Epithelial cell of prostate (primary cell): ENCODE measurements around the gene KAT6B.

ENCODE experiments used
- DNase-seq: peaks from one replicate; pipeline ENCODE4 v3.0.0-alpha.2; 2011; ENCODE audit warnings: low read depth, low spot score
- H3K27ac ChIP-seq: fragments of 450-650 bp; 2 replicates; pipeline ENCODE4 v1.5.1; 2017; ENCODE audit warnings: mild to moderate bottlenecking

KAT6B gene

DNA sequence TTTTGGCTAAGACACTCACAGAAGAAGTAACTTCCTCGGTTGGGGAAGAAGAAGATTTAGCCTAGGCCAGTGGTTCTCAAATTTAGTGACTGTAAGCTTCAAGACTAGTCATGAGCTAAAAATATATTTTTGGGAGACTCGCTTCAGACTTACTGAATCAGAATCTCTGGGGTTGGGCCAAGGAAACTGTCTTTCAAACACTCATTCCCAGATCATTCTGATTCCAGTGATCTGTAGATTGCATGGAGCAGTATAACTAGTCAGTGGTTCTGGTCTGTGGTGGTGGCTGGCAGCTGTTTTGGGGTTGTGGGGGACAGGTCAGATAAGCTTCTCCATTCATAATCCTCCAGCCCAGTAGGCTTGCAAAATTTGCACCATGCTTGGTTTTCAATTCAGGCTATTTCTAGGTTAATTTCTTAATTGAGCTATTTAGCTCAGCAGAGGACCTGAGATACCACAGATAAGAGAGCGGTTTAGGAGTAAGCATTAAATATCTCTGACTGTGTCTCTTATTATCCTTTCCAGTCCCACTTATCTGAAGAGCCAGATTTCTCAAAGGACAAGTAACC lies 3.8 kb upstream of the KAT6B start:
- no peak for DNase-seq

DNA sequence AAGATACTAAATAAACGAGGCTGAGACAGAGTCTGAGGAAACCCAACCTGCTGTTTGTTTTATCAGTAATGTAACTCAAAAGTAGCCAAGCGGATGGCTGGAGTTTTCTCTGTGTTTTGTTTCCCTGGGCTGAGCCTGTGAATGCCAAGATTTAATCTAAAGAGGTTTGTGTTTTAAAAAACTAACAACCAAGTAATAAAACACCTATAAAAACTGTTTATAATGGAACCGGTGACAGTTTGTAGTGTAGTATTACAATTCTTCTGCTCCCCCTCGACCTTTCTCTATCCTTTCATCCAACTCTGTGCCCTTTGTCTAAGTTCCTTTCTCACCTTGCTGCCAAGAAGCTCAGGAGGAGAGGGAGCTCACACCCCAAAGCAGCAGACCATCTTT lies 2.6 kb upstream of the KAT6B start:
- DNase-seq = no peak
- H3K27ac ChIP-seq = no peak overlapping the region

More for the DNA sequence above, 3.8 kb upstream of the KAT6B start:
- no peak overlapping the region for H3K27ac ChIP-seq

DNA sequence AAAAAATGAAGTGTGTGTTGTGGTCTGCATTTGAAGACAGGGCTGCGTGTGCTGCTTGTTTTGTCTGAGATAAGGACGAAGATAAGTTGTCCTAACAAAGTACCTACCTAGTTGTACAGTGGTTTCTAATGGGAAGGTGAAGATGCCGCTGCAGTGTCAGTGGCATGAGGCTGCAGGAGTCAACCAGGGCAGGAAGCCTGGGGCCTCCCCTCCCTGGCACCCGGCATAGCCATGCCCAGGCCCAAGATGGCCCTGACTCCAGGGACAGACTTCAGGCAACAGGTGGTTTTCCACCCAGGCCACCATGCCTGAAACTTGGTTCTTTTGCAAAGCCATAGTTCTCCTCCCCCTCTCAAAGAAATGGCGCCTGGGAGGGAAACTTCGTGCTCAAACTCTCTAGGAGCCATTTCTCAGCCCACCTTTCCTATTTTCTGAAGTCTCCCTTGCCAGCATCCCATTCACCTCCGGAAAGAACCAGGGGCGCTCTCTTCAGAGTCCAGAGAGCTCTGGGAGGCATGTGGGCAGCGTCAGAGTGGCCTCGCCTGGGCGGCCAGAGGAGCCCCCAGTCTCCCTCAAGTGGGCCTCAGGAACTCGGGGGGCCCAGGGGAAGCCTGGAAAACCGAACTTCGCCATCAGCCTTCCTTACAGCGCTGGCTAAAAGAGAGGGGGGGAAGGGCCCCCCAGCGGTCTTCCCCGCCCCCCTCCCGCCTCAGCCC lies 2.1 kb upstream of the KAT6B start:
- DNase-seq = no peak
- no peak overlapping the region for H3K27ac ChIP-seq

DNA sequence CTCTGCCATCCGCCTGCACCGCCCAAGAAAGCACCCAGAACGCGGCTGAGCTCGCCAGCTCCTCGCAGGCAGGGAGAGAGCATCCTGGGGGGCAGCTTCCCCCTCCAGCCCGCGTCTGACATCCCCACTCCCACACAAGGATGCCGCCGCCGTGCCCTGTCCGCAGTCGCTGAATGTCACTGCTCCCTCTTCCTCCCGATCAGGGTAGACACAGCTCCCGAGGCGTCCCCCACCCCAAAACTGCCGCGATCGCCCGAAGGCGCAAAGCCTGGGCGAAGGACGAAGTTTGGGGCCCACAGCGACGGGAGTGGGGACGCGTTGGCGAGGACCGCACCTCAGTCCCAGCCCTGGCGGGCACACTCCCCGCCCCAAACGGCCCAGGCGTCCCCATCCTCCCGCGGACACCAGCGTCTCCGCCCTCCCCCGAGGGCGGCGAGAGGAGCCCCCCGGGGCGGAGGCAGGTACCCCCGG lies 1.5 kb upstream of the KAT6B start:
- H3K27ac ChIP-seq = no peak overlapping the region
- DNase-seq = no peak

DNA sequence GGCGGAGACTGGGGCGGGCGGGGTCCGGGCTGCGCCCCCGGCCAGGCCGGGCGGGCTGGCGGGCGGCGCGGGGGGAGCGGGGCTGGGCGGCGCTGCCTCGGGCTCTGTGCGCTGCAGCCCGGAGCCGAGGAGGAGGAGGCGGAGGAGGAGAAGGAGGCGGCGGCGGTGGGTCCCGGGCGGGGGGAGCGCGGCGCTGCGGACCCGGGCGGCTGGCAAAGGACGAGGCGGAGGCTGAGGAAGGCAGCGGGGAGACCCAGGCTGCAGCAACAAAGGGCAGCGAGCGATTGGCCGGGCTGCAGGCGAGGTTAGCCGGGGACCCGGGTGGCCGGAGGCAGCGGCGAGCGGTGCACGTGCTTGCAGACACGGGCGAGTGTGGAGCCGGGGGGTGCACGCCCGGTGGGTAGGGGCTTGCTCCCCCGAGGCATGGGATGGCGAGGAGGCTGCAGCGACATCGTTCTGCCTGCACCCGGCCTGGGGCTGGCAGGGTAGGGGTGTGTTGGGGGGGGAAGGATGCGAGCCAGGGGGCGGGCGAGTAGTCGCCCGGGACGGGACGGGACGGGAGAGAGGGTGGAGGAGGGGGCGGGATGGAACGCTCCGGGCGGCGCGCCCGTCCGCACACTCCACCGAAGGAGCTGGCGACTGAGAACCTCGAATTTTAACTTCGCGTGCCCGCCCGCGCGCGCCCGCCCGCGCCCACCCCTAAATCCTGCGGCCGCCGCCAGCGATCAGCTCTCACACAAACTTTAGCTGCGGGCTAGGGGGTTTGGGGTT lies 844 bp upstream of the KAT6B start:
- no peak for DNase-seq
- H3K27ac ChIP-seq = peak overlapping the region; percentile 86

DNA sequence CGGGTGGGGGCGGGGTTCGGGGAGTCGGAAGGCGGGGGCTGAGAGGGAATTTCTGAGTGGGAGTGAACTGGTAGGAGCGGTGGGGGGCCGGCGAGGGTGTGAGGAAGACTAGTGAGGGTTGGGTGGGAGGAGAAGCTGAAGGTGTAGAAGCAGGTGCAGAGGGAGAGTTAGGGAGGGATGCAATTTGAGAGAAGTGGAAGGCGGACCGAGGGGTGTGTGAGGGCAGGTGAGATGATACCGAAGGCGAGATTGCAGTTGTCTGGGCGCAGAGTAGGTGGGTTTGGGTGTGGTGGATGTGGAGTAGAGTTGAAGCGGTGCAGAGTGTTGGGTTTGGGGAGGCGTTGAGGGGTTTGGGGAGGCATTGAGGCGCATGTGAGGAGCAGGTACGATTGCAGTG lies 643 bp downstream of the KAT6B start:
- peak overlapping the region; percentile 86 for H3K27ac ChIP-seq

DNA sequence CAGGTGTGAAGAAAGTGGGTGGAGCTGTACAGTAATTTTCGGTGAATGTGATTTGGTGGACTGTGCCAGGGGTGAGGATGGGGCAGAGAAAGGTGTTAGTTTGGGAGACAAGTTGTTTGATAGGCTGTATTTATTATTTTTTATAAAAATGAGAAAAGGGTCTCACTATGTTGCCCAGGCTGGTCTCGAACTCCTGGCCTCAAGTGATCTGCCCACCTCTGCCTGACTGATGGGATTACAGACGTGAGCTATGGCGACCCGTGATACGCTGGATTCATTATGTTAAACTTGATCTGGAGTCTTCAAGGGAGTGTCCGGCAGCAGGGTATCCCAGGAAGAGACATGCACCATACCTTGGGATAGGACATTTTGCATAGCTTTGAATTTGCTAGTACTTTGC lies 1.3 kb downstream of the KAT6B start:
- no peak for DNase-seq
- H3K27ac ChIP-seq = no peak overlapping the region

More for the DNA sequence above, 643 bp downstream of the KAT6B start:
- DNase-seq = no peak

DNA sequence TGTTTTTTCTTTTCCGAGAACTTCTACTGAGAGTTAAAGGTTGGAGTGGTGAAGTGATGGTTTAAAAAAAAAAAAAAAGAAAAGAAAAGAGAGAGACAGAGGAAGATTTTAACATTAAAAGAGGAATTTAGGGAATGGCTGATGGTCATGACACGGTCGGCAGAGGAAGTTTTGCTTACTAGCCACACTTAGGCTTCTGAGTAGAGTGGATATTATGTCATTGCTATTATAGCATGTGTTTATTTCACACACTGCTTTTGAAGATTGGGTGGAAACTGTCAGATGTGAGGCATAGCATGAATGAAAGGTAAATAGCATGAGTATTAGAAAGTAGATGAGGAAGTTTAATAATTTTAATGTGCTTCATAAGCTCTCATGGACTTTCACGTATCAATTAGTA lies 2.5 kb downstream of the KAT6B start:
- no peak overlapping the region for H3K27ac ChIP-seq
- no peak for DNase-seq

DNA sequence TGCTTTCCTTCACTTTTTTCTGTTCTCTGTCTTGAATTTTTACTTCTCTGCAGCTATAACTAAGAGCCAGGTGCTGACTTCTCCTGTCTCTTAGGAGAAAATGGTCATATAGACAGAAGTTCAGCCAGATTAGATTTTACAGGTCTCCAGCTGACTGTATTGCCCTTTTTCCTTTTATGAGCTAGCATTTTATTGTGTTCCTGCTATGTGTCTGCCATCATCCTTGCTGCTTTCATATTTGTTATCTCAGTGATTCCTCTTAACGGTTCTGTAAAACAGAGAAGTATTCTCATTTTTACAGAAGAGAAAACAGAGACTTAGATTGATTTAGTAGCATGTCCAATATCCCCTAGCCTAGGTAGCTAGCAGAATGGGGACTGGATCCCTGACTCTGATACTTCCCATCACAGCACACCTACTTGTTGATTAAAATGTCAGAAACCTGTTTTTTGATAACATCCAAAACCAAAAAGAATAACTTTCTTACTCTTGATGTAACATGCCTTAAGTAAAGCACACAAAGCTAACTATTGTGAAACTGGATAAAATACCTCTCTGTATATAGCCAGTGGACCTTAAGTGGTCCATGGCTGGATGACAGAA lies 5.2 kb downstream of the KAT6B start:
- no peak for DNase-seq
- no peak overlapping the region for H3K27ac ChIP-seq

DNA sequence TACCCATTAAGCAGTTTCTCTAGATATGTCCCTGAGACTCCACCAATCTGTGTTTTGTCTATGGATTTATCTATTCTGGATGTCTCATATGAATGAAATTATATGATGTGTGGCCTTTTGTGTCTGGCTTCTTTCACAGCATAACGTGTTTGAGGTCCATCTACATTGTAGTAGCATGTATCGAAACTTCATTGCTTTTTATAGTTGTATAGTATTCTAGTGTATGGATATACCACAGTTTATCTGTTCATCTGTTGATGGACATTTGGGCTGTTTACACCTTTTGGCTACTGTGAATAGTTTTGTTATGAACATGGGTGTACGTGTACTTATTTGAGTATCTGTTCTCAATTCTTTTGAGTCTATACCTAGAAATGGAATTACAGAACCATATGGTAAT lies 9.6 kb downstream of the KAT6B start:
- DNase-seq = no peak
- H3K27ac ChIP-seq = no peak overlapping the region

DNA sequence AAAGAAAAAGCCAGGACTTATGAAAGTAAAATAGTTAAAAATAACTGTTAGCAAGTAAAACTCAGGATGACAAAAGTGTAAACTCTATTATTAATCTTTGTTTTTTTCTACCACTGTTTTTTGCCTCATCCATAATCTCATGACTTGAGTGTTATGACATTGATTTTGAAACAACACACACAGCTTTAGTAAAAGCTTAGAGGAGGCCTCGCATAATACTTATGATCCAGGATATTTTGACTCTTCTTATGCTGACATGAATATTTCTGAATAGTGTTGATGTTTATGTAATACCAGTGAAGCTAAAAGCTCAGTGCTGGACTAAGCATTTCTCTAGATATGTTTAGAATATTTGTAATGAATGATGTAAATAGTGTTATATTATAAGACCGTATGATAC lies 10.5 kb downstream of the KAT6B start:
- DNase-seq = no peak
- no peak overlapping the region for H3K27ac ChIP-seq

DNA sequence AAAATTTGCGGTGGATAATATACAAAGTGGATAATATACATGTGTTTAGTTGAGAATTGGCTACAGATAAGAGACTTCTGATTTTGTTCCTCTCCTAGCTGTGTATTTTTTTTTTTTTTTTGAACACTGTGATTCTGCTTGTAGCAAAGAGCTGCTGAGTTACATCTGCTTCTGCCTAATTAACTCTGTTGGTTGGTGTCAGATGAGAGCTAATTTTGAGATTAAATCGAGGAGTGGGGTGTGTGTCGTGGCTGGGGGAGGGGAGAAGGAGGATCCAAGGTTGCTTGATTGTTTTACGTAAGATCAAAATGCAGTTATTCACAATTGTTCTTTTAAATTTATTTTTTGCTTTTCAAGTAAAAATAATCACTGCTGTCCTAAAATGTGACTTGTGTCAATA lies 11.3 kb downstream of the KAT6B start:
- no peak overlapping the region for H3K27ac ChIP-seq
- DNase-seq = no peak

DNA sequence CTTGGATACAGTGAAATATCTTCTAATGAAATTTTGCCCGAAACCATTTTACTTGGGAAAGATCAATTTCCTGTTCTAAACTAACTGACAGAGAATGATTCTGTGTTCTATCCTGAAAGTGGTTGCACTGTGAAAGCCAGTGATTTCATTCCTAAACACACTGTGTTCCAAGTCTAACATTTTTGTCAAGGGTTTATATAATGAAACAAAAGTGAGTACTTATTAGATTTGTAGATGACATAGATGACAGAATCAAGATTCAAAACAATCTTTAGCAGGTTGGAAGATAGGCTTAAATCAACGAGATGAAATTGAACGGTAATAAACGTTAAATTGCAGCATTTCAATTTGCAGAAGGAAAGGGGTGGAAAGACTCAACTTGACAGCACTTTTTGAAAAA lies 13.3 kb downstream of the KAT6B start:
- no peak overlapping the region for H3K27ac ChIP-seq
- DNase-seq = no peak

DNA sequence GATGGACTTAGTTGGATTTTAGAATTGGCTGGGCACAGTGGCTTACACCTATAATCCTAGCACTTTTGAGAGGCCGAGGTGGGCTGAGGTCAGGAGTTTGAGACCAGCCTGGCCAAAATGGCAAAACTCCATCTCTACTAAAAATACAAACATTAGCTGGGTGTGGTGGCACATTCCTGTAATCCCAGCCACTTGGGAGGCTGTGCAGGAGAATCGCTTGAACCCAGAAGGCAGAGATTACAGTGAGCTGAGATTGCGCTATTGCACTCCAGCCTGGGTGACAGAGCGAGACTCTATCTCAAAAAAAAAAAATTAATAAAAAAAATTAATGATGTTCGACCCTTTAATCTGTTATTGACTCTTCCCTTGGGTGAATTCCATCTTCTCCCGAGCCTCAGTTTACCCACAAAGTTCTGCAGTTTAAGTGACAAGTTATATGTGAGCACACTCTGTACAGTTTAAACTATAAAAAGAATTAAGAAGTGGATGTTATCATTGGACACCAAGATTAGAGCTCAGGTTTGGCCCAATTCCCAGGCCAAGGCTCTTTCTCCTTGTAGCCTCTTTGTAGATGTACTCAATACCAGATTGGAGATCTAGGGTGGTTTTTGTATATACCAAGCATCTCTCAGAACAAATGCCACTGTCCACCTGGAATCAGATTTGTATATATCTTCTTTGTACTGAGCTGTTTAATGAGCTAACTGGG lies 15.0 kb downstream of the KAT6B start:
- no peak overlapping the region for H3K27ac ChIP-seq
- no peak for DNase-seq

DNA sequence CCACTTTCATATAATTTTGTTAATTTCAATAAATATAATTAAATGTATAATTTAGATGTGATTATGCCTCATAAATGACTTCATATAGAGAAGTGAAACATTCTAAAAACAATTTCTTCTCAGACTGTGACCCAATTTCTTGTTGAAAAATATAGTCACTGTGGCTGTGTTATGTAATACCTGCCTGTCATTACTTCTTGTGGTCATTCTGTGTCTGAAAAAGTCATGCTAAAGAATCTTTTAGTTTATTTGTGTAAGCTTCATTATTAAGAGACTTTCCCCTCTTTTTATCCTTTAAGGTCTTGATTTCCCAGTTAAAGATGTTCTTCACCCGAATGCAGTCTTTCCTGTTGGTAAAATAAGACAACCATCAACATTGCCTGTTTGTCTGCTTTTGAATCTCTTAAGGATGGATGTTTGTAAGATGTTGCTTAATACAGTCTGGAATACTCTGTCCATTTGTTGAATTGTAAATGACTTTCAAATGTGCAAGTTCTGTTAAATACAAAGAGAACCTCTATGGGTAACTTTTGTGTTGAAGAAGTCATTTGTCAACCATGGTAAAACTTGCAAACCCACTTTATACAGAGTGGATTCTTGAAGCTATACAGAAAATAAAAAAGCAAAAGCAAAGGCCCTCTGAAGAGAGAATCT lies 16.0 kb downstream of the KAT6B start:
- H3K27ac ChIP-seq = no peak overlapping the region
- no peak for DNase-seq

DNA sequence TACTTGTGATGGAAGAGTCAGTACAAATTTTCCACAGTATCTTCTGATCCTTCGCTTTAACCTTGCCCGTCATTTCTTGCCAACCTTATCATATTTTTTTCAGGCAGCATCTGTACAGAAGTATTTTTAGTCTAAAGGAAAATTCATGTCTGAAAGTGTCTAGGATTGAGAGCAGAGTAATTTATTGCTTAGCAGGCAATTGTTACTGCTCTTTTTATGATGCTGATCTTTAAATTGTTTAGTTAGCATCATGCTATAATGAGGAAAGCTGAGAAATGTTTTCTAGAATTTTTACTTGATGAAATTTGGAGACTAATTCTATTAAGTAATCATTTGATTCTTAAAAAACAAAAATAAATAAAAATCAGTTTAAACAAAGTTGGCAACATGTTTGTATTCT lies 20.6 kb downstream of the KAT6B start:
- H3K27ac ChIP-seq = no peak overlapping the region

DNA sequence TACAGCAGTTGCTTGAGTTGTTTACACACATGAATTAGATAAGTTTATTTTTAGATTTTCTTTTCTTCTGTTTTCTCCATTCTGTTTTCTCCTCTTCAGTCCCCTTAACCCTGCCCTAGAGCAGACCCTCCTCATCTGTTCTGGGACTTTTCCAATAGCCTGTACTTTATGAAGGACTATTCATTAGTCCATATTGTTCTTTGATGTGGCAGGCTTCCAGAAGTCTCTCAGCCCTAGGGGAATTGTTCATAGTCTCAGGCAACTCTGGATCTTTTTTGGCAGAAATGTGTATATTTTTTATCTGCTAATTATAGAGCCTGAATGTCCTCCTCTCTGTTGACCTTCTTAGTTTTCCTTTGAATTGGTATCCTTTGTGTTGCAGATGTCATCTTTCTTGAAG lies 25.4 kb downstream of the KAT6B start:
- DNase-seq = no peak

More for the DNA sequence above, 20.6 kb downstream of the KAT6B start:
- no peak for DNase-seq

DNA sequence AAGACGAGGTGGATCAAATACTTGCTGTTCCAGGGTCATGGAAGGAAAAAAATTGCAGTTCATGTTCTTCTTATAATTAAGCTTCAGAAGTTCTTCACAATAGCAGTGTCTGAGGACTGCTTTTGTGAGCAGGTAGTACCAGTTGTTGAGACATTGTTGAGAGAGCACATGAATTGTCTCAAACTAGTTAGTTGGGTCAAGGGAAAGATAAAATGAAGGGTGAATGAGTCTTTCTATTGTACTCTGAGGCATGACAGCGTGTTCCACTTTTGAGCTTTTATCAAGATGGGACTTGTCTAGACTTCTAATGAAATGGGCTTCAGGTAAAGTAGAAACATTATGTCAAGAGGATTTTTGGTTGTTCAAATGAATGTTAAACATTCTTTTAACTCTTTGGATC lies 26.0 kb downstream of the KAT6B start:
- DNase-seq = peak; percentile 60
- H3K27ac ChIP-seq = peak overlapping the region; percentile 42

More for the DNA sequence above, 25.4 kb downstream of the KAT6B start:
- H3K27ac ChIP-seq = peak overlapping the region; percentile 42

DNA sequence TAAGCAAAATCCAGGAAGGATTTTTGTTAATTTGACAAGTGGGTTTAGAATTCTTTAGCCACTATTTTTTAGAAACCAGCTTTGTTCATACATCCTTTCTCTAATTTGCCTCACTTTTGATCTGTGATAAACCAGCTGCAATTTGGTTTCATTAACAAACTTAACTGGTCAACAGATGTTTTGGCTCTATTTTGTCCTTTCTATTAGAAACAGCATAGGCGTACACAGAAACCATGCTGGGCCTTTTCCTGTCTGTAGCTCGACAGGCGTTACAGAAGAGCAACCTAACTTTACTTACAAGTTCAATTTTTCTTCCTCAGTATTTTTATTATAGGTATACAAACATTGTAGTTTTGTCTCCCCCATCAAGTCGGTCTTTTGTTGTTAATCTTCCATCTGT lies 28.2 kb downstream of the KAT6B start:
- no peak for DNase-seq
- H3K27ac ChIP-seq = no peak overlapping the region

DNA sequence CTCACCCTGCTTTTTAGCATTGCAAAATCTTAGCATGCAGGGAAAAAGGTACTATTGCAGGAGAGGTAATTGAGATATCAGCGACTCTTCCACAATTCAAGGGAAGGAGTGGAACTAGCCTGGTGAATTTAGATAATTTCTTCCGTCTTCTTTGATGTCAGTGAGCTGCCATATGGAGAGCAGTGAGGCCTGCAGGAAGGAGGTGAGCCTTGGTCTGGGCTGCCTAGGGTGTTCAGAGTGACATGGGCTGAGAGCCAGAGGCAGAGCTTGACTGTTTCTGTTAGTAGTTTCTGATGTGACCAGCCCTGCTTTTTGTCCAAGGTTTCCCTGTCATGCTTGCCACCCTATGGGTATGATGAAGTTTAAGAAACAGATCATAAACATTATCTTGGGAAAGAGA lies 28.6 kb downstream of the KAT6B start:
- no peak for DNase-seq
- H3K27ac ChIP-seq = no peak overlapping the region
